Measurements from ENCODE around the gene TMEM138. TPM values are rescaled to one million over a fixed set of nuclear protein-coding genes. Genes with fewer than 3 reads are reported as not detected.

TMEM138 gene
- total RNA-seq, 2 experiments from 2014 or later, result 31.1 to 48.8 TPM

- H2AFZ ChIP-seq (ENCODE audit: low read length), result no peak overlapping the region
- no peak overlapping the region for H3K4me2 ChIP-seq (ENCODE audit: low read length)
- peaks cover 59% of the 10 kb centered on the region for H3K79me2 ChIP-seq (ENCODE audit: insufficient read depth, low read depth, low read length)
- no peaks in the 10 kb centered on the region for H3K9me3 ChIP-seq (ENCODE audit: low read length)
- H3K36me3 ChIP-seq (ENCODE audit: insufficient read depth, low read length), result peaks cover 68% of the 10 kb centered on the region
- ChIA-PET CTCF (ENCODE audit: unreplicated experiment) (no interaction called here), POLR2A (interaction anchor here (0.5 kb wide), 1 partner anchor 67 kb away, joined by 3 read pairs; no protein-coding TSS in a partner anchor)
- no peak overlapping the region for H3K4me3 ChIP-seq (ENCODE audit: low read depth, low read length, poor library complexity, severe bottlenecking)
- BruUV-seq (replicated peaks), result no TSS peak
- DNase-seq (ENCODE audit: low spot score), result no peak
- H4K20me1 ChIP-seq (ENCODE audit: insufficient read depth, low read length), result peaks cover 11% of the 10 kb centered on the region
- no peak for TF ChIP-seq EZH2phosphoT487 (IDR thresholded peaks at IDR 0.05; ENCODE audit: borderline replicate concordance, low read depth, low read length)
- no peak for TF ChIP-seq CTCF (conservative IDR thresholded peaks at IDR 0.05; ENCODE audit: low read length)
- H3K4me1 ChIP-seq (ENCODE audit: insufficient read depth, low read length, poor library complexity, severe bottlenecking), result peaks cover 26% of the 10 kb centered on the region
- H3K9me2 ChIP-seq (ENCODE audit: insufficient read depth, low read length), result no peaks in the 10 kb centered on the region
- H3K27ac ChIP-seq (ENCODE audit: low read depth, low read length, poor library complexity, severe bottlenecking), result no peak overlapping the region
- intact Hi-C loops (cut with micrococcal nuclease; ENCODE audit: unreplicated experiment), result loop anchor here (5.0 kb wide), 1 partner anchor 97 kb away; the partner anchor contains the start of gene CPSF7
Measured at GRCh38 chr11:61329871-61330270, 32.3 kb upstream of the TMEM138 start.

GRCh38 chr11:61331651-61332050 lies 30.5 kb upstream of the TMEM138 start:
- H3K27ac ChIP-seq (ENCODE audit: low read depth, low read length, poor library complexity, severe bottlenecking), result no peak overlapping the region
- H3K4me3 ChIP-seq (ENCODE audit: low read depth, low read length, poor library complexity, severe bottlenecking), result peak overlapping the region; percentile 98
- H3K4me2 ChIP-seq (ENCODE audit: low read length), result peak overlapping the region; percentile 97
- peaks cover 11% of the 10 kb centered on the region for H4K20me1 ChIP-seq (ENCODE audit: insufficient read depth, low read length)
- DNase-seq (ENCODE audit: low spot score), result no peak
- ChIA-PET POLR2A (interaction anchor here (0.6 to 1.1 kb wide), 3 partner anchors 19 to 31 kb away, joined by 4 to 9 read pairs (median 7); partner anchors contain the start of genes CYB561A3 and TMEM138), CTCF (ENCODE audit: unreplicated experiment) (no interaction called here)
- H3K4me1 ChIP-seq (ENCODE audit: insufficient read depth, low read length, poor library complexity, severe bottlenecking), result peaks cover 44% of the 10 kb centered on the region
- no peaks in the 10 kb centered on the region for H3K9me2 ChIP-seq (ENCODE audit: insufficient read depth, low read length)
- H3K9me3 ChIP-seq (ENCODE audit: low read length), result no peaks in the 10 kb centered on the region
- no peak overlapping the region for H2AFZ ChIP-seq (ENCODE audit: low read length)
- intact Hi-C loops (cut with micrococcal nuclease; ENCODE audit: unreplicated experiment), result loop anchor here (5.0 kb wide), 1 partner anchor 96 kb away; the partner anchor contains the start of gene CPSF7
- peaks cover 51% of the 10 kb centered on the region for H3K36me3 ChIP-seq (ENCODE audit: insufficient read depth, low read length)
- no TSS peak for BruUV-seq (replicated peaks)
- TF ChIP-seq CTCF (conservative IDR thresholded peaks at IDR 0.05; ENCODE audit: low read length) (no peak), EZH2phosphoT487 (IDR thresholded peaks at IDR 0.05; ENCODE audit: borderline replicate concordance, low read depth, low read length) (no peak)
- H3K79me2 ChIP-seq (ENCODE audit: insufficient read depth, low read depth, low read length), result peaks cover 59% of the 10 kb centered on the region

GRCh38 chr11:61332281-61332796 lies 29.8 kb upstream of the TMEM138 start:
- intact Hi-C loops (cut with micrococcal nuclease; ENCODE audit: unreplicated experiment), result loop anchor here (5.0 kb wide), 1 partner anchor 95 kb away; the partner anchor contains the start of gene CPSF7
- H3K4me1 ChIP-seq (ENCODE audit: insufficient read depth, low read length, poor library complexity, severe bottlenecking), result peaks cover 44% of the 10 kb centered on the region
- H3K27ac ChIP-seq (ENCODE audit: low read depth, low read length, poor library complexity, severe bottlenecking), result peak overlapping the region; percentile 79
- H4K20me1 ChIP-seq (ENCODE audit: insufficient read depth, low read length), result peaks cover 11% of the 10 kb centered on the region
- peak; percentile 10 for DNase-seq (ENCODE audit: low spot score)
- H2AFZ ChIP-seq (ENCODE audit: low read length), result peak overlapping the region; percentile 63
- peaks cover 58% of the 10 kb centered on the region for H3K79me2 ChIP-seq (ENCODE audit: insufficient read depth, low read depth, low read length)
- H3K4me2 ChIP-seq (ENCODE audit: low read length), result peak overlapping the region; percentile 97
- no peaks in the 10 kb centered on the region for H3K9me3 ChIP-seq (ENCODE audit: low read length)
- H3K4me3 ChIP-seq (ENCODE audit: low read depth, low read length, poor library complexity, severe bottlenecking), result peak overlapping the region; percentile 98
- no peaks in the 10 kb centered on the region for H3K9me2 ChIP-seq (ENCODE audit: insufficient read depth, low read length)
- ChIA-PET POLR2A (interaction anchor here (1.1 kb wide), 1 partner anchor 30 kb away, joined by 9 read pairs; the partner anchor contains the start of genes CYB561A3 and TMEM138), CTCF (ENCODE audit: unreplicated experiment) (no interaction called here)
- BruUV-seq (replicated peaks), result TSS peak; percentile 49
- H3K36me3 ChIP-seq (ENCODE audit: insufficient read depth, low read length), result peaks cover 44% of the 10 kb centered on the region
- TF ChIP-seq EZH2phosphoT487 (IDR thresholded peaks at IDR 0.05; ENCODE audit: borderline replicate concordance, low read depth, low read length), result no peak
- no peak for TF ChIP-seq CTCF (conservative IDR thresholded peaks at IDR 0.05; ENCODE audit: low read length)
